Activated T-cell treated with anti-CD3 and anti-CD28 coated beads, Interleukin-2, amount 50 U/mL, for 72 hours (primary cell): ENCODE data around the gene KRTAP10-5. TPM values are rescaled to one million over a fixed set of nuclear protein-coding genes. Genes with fewer than 3 reads are reported as not detected.
A peak's percentile ranks its signal among the peaks of the same experiment; 100 is the strongest.
"Not testable (repeated sequence)": the region's sequence is repeated elsewhere in the genome, so short reads cannot be mapped to it uniquely, and the experiment has no call there.

ENCODE experiments used
- ATAC-seq, 2 donors: fragments of 150-1000 bp; cut with Tn5 transposase; replicated peaks in 1 of 2; 2 replicates each; pipeline ENCODE4 v1.10.0; 2021; ENCODE audit warnings: moderate library complexity in 2 of 2, mild to moderate bottlenecking in 1 of 2
- DNase-seq, 2 donors: peaks; one replicate each; pipeline ENCODE4 v3.0.0; 2021 to 2022; ENCODE audit warnings: mixed read lengths in 1 of 2
- H3K27ac Mint-ChIP-seq: one replicate; pipeline ENCODE4 v1.8.0; 2022; ENCODE audit warnings: mild to moderate bottlenecking, moderate library complexity, mixed read lengths
- H3K27me3 Mint-ChIP-seq: one replicate; pipeline ENCODE4 v1.8.0; 2022; ENCODE audit warnings: low read depth, mixed read lengths
- H3K36me3 Mint-ChIP-seq, 2 donors: one replicate each; pipeline ENCODE4 v1.8.0; 2022; ENCODE audit warnings: mixed read lengths in 2 of 2, mild to moderate bottlenecking in 1 of 2; ENCODE audit not compliant: insufficient read depth in 2 of 2
- H3K4me1 Mint-ChIP-seq: one replicate; pipeline ENCODE4 v1.8.0; 2022; ENCODE audit warnings: low read depth, mixed read lengths
- H3K4me3 Mint-ChIP-seq, 2 donors: one replicate each; pipeline ENCODE4 v1.8.0; 2022; ENCODE audit warnings: mild to moderate bottlenecking in 2 of 2, mixed read lengths in 2 of 2, moderate library complexity in 2 of 2
- H3K9me3 Mint-ChIP-seq, 2 donors: one replicate each; pipeline ENCODE4 v1.8.0; 2022; ENCODE audit warnings: mixed read lengths in 2 of 2
- total RNA-seq, 2 donors: library from RNA; stranded (reverse); gene quantifications; one replicate each; pipeline ENCODE4 v1.2.3, GENCODE V29; 2022

The KRTAP10-5 gene
- total RNA-seq, 2 donors from 2014 or later: not detected

DNA sequence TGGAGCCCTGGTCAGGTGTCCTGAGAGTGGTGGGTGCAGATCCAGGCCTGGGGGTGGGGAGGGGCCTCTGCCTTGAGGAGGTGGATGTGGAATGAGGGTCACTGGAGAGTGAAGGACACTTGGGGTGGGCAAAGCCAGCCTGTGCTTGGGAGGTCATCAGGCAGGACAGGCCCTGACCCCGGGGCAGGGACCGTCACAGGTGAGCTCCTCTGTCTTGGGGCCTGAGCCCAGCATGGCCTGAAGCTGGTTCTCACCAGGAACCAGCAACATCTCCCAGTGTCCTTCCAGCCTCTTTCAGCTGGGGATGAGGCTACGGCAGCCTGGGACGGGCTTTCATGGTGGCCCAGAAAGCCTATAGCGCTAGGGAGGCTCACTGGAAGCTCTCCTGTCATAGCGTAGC is 28.3 kb downstream of the KRTAP10-5 start:
- H3K4me1 Mint-ChIP-seq: peaks cover 14% of the 10 kb centered on the region
- H3K27ac Mint-ChIP-seq: no peak overlapping the region
- ATAC-seq: no peak
- peaks cover 6 to 13% of the 10 kb centered on the region in 2 donors for H3K36me3 Mint-ChIP-seq
- no peak for DNase-seq
- H3K9me3 Mint-ChIP-seq: peaks cover 6 to 9% of the 10 kb centered on the region in 2 donors
- no peak overlapping the region for H3K4me3 Mint-ChIP-seq
- no peaks in the 10 kb centered on the region for H3K27me3 Mint-ChIP-seq

DNA sequence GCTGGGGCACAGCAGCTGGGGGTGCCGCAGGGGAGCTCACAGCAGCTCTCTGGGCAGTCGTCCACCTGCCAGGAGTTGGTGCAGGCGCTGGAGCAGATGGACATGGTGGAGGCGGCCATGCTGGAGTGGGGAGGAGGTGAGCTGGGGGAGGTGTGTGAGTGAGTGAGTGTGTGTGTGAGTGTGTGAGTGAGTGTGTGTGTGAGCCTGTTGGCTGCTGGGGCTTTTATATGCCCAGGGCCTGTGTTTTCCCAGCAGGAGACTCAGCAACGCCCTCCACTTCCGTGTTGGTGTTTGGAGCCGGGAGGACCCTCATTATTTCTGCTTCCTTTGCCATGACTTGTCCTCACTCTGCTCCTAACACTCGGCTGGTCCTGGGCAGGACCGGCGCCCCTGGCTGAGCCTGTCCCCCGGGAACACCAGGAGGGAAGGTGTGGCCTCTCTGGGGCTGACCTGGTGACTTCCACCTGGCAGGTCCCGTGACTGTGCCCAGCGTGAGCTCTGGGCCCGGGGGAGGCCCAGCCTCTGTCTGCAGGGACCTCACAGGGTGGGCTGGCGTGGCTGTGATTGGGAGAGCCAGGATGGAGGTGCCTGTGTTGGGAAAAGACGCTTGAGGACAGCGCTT is 29.0 kb downstream of the KRTAP10-5 start, which contains the start of gene KRTAP10-2:
KRTAP10-2 (minus strand) TSS at position 166 of the 622 bp plus-strand sequence; CDS start at position 119, 47 bp downstream.
- no peak within 1 kb of the TSS for H3K27ac Mint-ChIP-seq
- peaks cover 18% of the 10 kb centered on the region for H3K4me1 Mint-ChIP-seq
- H3K36me3 Mint-ChIP-seq: peaks cover 12 to 20% of the 10 kb centered on the region in 2 donors
- H3K9me3 Mint-ChIP-seq: peaks cover 13 to 16% of the 10 kb centered on the region in 2 donors
- DNase-seq (no peak), ATAC-seq (no peak)
- no peaks in the 10 kb centered on the region for H3K27me3 Mint-ChIP-seq
- H3K4me3 Mint-ChIP-seq: no peak within 1 kb of the TSS

DNA sequence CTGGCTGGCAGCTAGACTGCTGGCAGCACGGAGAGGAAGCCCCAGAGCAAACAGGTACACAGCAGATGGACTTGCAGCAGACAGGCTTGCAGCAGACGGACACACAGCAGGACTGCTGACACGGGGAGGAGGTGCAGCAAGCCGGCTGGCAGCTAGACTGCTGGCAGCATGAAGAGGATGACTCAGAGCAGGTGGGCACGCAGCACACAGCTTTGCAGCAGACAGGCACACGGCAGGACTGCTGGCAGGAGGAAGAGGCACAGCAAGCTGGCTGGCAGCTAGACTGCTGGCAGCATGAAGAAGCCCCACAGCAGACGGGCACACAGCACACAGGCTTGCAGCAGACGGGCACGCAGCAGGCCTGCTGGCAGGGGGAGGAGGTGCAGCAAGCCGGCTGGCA is 29.6 kb downstream of the KRTAP10-5 start:
- DNase-seq (no peak), ATAC-seq (no peak)
- no peaks in the 10 kb centered on the region for H3K27me3 Mint-ChIP-seq
- H3K4me1 Mint-ChIP-seq: peaks cover 18% of the 10 kb centered on the region
- H3K36me3 Mint-ChIP-seq: peaks cover 12 to 21% of the 10 kb centered on the region in 2 donors
- H3K9me3 Mint-ChIP-seq: peaks cover 13 to 16% of the 10 kb centered on the region in 2 donors
- no peak overlapping the region for H3K27ac Mint-ChIP-seq
- no peak overlapping the region for H3K4me3 Mint-ChIP-seq

DNA sequence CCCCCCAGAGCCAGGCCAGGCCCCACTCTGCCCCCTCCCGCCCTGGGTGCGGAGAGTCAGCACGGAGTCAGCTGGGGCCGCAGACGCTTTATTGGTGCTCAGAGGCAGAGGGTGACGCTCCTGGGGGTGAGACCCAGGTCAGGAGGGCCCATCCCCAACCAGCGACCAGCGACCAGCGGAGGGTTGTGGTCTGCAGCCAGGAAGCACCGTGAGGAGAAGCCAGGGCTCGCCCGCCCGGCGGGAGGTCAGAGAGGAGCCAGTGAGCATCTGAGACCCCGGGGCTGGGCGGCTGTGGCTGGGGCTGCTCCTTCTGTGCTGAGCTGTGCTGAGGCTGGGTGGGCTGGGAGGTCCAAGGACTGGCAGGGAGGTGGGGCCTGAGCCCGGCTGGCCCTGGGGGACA is 30.1 kb downstream of the KRTAP10-5 start:
- H3K27me3 Mint-ChIP-seq, ATAC-seq, H3K4me3 Mint-ChIP-seq, H3K27ac Mint-ChIP-seq, DNase-seq: not testable (repeated sequence)
- Mint-ChIP-seq H3K9me3 (peaks cover 13 to 16% of the 10 kb centered on the region in 2 donors), H3K36me3 (peaks cover 12 to 25% of the 10 kb centered on the region in 2 donors), H3K4me1 (peaks cover 18% of the 10 kb centered on the region)

DNA sequence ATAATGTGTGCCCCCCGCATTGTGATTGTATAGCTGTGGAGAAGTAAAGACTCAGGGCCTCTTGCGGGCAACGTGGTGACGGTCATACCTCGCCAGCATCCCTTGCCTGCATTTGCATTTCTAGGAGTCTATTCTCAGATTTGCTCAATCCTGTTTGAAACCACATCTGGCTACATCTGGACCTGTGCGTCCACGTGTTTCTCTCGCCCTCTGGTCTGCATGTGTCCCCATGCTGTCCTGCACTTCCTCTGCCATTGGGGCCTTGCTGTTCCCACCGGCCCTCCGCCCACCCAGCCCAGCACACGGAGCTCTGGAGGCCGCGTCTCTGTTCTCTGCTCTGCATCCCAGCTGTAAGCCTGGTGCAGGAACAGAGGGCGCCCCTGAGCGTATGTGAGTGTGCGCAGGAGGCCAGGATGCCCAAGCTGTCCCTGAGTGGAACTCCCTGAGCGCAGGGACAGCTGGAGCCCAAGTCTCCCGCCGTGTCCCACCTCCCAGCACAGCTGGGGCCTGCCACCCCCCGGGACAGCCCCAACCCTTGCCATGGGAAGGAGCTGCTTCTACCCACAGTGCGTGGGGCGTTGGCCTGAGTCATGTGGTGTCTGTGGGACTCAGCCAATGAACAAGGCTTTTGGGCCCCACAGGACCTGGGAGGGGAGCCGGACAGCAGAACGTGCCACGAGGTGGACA is 30.7 kb downstream of the KRTAP10-5 start:
- peaks cover 13 to 15% of the 10 kb centered on the region in 2 donors for H3K9me3 Mint-ChIP-seq
- no peaks in the 10 kb centered on the region for H3K27me3 Mint-ChIP-seq
- peaks cover 12 to 25% of the 10 kb centered on the region in 2 donors for H3K36me3 Mint-ChIP-seq
- no peak overlapping the region for H3K27ac Mint-ChIP-seq
- ATAC-seq (no peak), DNase-seq (no peak)
- H3K4me1 Mint-ChIP-seq: peaks cover 18% of the 10 kb centered on the region
- no peak overlapping the region for H3K4me3 Mint-ChIP-seq

DNA sequence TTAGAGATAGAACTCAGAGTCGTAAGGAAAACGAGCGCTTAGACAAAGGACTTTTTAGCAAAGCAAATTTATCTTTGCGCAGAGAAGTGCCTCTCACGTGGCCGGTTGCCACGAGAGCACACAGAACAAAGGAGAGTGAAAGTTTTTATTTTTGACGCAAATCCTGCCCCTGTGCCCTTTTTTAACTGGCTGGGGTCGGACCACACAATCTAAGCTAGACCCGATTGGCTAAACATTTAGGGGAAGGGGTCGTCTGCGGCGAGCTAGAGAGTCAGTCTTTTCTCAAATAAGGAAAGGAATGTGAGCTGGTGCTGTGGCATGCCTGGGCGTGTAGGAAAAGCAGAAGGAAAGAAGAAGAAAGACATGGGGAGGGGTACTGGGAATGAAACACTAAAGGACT is 31.5 kb downstream of the KRTAP10-5 start:
- peaks cover 18% of the 10 kb centered on the region for H3K4me1 Mint-ChIP-seq
- H3K4me3 Mint-ChIP-seq: no peak overlapping the region
- peaks cover 13 to 16% of the 10 kb centered on the region in 2 donors for H3K9me3 Mint-ChIP-seq
- H3K36me3 Mint-ChIP-seq: peaks cover 12 to 25% of the 10 kb centered on the region in 2 donors
- no peaks in the 10 kb centered on the region for H3K27me3 Mint-ChIP-seq
- ATAC-seq (no peak), DNase-seq (no peak)
- no peak overlapping the region for H3K27ac Mint-ChIP-seq

DNA sequence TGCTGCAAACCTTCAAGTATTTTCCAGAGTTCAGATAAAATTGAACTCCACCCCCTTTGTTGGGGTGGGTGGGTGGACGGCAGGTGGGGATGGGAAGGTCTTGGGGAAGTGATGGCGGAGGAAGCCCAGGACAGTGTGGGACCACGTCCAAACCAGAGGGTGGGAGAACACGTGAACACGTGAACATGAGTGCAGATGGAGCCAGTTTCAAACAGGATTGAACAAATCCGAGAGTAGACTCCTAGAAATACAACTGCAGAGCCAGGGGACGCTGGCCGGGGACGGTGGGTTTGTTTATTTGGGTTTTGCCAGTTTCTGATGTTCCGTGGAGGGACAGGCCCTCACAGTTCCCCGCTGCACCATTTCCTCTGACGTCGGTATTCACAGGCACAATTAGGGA is 32.0 kb downstream of the KRTAP10-5 start:
- H3K4me3 Mint-ChIP-seq: no peak overlapping the region
- H3K36me3 Mint-ChIP-seq: peaks cover 12 to 25% of the 10 kb centered on the region in 2 donors
- peaks cover 13 to 16% of the 10 kb centered on the region in 2 donors for H3K9me3 Mint-ChIP-seq
- no peaks in the 10 kb centered on the region for H3K27me3 Mint-ChIP-seq
- peaks cover 18% of the 10 kb centered on the region for H3K4me1 Mint-ChIP-seq
- no peak overlapping the region for H3K27ac Mint-ChIP-seq
- no peak for ATAC-seq
- DNase-seq: no peak

DNA sequence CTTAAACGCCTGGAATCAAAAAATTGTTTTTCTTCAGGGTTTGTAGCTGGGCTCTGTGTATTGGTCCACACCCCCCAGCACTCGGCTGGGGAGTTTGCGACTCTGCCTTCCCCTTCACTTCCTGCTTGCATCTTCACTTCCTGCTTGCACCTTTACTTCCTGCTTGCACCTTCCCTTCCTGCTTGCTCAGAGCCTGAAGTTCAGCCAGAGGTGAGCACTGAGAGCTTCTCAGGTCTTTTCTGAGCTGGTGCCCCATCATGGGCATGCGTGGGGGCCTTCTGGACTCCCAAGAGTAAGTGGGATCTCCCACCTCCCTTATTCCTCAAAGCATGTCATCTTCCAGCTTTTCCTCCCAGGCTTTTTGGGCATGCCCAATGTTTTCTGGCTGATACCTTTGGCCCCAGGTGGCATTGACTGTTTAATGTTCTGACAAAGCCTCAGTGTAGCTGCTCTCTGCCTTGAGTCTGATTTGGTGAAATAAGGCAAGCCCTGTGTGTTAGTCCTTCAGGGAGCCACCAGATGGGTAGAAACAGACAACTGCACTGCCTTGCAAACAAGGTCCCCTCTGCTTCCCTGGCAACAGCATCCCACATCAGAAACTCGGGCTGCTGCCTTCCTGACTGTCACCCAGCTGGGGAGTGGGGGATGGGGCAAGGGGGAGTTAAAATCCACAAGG is 32.6 kb downstream of the KRTAP10-5 start:
- ATAC-seq: peak in 1 of 2 donors; percentile 59
- peaks cover 13 to 16% of the 10 kb centered on the region in 2 donors for H3K9me3 Mint-ChIP-seq
- H3K36me3 Mint-ChIP-seq: peaks cover 12 to 21% of the 10 kb centered on the region in 2 donors
- H3K4me3 Mint-ChIP-seq: peak overlapping the region; percentile 77 to 81
- peak overlapping the region; percentile 98 for H3K27ac Mint-ChIP-seq
- H3K4me1 Mint-ChIP-seq: peaks cover 18% of the 10 kb centered on the region
- peak in 1 of 2 donors; percentile 11 for DNase-seq
- no peaks in the 10 kb centered on the region for H3K27me3 Mint-ChIP-seq

DNA sequence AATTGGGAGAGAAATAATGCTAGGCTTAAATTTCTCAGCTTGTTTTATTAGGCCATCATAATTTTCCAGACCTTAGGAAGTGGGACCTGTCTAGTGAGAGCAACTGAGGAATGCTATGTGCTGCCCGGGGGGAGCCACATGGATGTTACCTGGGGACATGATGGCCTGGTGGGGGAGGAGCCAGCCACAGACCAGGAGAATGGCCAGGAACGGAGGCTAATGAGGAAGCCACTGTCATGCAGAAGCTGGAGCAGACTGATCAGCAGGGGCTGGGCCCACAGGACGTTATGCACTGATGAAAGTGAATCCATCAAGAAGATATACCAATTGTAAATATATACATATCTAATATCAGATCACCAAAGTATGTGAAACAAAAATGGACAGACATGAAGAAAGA is 35.8 kb downstream of the KRTAP10-5 start:
- DNase-seq (no peak), ATAC-seq (no peak)
- Mint-ChIP-seq H3K36me3 (peaks cover 12 to 20% of the 10 kb centered on the region in 2 donors), H3K4me3 (no peak overlapping the region), H3K27me3 (no peaks in the 10 kb centered on the region), H3K9me3 (peaks cover 16 to 17% of the 10 kb centered on the region in 2 donors), H3K4me1 (peaks cover 18% of the 10 kb centered on the region), H3K27ac (no peak overlapping the region)

DNA sequence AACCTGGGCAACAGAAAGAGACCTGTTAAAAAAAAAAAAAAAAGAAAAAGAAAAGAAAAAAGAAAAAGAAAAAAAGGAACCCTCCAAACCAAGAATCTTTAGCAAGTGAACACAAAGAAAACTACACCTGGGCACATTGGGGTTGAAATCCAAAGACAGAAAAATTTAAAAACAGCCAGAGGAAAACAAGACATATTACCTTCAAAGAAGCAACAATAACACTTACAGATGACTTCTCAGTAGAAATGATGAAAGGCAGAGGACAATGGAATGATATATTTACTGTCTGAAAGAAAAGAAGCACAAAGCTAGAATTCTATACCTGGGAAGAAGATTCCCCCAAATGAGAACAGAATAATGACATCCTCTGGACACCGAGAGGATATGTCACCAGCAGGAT is 37.7 kb downstream of the KRTAP10-5 start:
- H3K36me3 Mint-ChIP-seq: peaks cover 10 to 18% of the 10 kb centered on the region in 2 donors
- peaks cover 14 to 17% of the 10 kb centered on the region in 2 donors for H3K9me3 Mint-ChIP-seq
- H3K27ac Mint-ChIP-seq: no peak overlapping the region
- H3K4me1 Mint-ChIP-seq: peaks cover 9% of the 10 kb centered on the region
- no peak for DNase-seq
- no peak for ATAC-seq
- no peak overlapping the region for H3K4me3 Mint-ChIP-seq
- H3K27me3 Mint-ChIP-seq: no peaks in the 10 kb centered on the region

DNA sequence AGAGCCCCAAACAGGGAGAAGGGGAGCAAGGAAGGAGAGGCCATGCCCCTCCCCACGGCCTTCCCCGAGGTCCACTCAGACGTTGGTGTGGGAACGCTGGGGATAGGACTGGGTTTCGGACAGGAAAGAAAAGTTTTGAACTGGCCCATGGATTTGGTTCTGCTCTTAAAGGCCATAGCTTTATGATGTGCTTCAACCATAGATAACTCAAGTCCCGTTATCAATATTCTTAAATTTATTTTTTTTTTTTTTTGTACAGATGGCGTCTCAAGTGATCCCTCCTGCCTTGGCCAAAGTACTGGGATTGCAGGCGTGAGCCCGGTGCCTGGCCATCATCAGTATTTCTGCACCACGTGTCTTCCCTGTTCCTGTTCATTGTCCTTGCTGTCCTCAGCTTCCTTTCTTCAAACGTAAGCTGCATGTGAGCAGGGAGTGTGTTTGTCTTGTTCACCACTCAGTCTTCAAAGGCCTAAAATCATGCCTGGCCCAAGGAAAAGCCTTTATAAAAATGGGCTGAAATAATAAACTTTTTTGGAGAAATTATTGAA is 39.6 kb downstream of the KRTAP10-5 start:
- no peak for ATAC-seq
- Mint-ChIP-seq H3K27me3 (no peaks in the 10 kb centered on the region), H3K27ac (no peak overlapping the region), H3K9me3 (peaks cover 1 to 4% of the 10 kb centered on the region in 2 donors), H3K4me1 (no peaks in the 10 kb centered on the region), H3K4me3 (no peak overlapping the region), H3K36me3 (peaks cover 0 to 4% of the 10 kb centered on the region in 2 donors)
- DNase-seq: no peak

DNA sequence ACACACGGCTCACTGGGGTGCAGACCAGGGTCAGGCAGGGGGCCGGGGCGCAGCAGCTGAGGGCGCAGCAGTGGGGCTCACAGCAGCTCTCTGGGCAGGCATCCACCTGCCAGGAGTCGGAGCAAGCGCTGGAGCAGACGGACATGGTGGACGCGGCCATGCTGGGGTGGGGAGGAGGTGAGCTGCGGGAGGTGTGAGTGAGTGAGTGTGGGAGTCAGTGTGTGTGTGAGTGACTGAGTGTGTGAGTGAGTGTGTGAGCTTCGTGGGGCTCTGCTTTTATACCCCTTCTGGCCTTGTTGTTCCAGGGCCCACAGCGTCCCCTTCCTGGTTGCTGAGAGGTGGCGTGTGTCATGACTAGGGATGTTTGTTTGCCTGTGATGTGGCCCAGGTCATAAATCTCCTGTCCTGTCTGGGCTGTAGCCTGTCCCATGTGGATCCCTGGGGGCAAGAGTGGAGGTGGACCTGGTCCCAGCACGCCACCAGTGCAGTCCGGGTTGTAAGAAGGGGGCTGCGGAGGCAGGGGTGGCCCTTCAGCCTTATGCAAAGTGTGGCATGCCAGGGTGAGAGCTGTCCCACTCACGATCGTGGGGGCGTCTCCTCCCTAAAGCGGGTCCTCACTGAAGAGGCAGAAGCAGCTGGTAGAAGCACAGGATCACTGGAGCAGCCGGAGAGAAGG is 40.3 kb downstream of the KRTAP10-5 start, which contains the start of gene KRTAP10-1:
KRTAP10-1 (minus strand) TSS at position 205 of the 676 bp plus-strand sequence; CDS start at position 160, 45 bp downstream.
- Mint-ChIP-seq H3K27ac (no peak within 1 kb of the TSS), H3K9me3 (peaks cover 1 to 4% of the 10 kb centered on the region in 2 donors), H3K27me3 (no peaks in the 10 kb centered on the region), H3K4me3 (no peak within 1 kb of the TSS), H3K36me3 (no peaks in the 10 kb centered on the region), H3K4me1 (no peaks in the 10 kb centered on the region)
- DNase-seq (no peak), ATAC-seq (no peak)
